AG04450 (cell line): Measurements from ENCODE around the gene SLC39A11. TPM values are rescaled to one million over a fixed set of nuclear protein-coding genes. Genes with fewer than 3 reads are reported as not detected.

Experiments used
- CTCF ChIA-PET: fragments of 300-600, 350-600 bp; formaldehyde crosslinking; extraction: SDS; loops from one replicate; lab custom pipeline; 2022; ENCODE audit warnings: antibody characterized with exemption, inconsistent platforms; lab: Charles Lee
- POLR2A ChIA-PET: fragments of 350-600 bp; formaldehyde crosslinking; extraction: SDS; loops from one replicate; lab custom pipeline; 2021; ENCODE audit warnings: antibody characterized with exemption, inconsistent platforms; lab: Yijun Ruan, JAX
- DNase-seq: peaks from one replicate; pipeline ENCODE4 v3.0.0-alpha.2; 2011; ENCODE audit warnings: low read depth, low spot score
- H3K27ac ChIP-seq: one replicate; pipeline ENCODE4 v1.5.1; 2012; ENCODE audit warnings: low read depth, low read length, control low read depth
- H3K27me3 ChIP-seq: one replicate; pipeline ENCODE4 v1.6.0; 2012; ENCODE audit warnings: low read length; ENCODE audit not compliant: control insufficient read depth, insufficient read depth
- H3K4me3 ChIP-seq: 2 replicates; pipeline ENCODE4 v1.5.1; 2011; ENCODE audit warnings: mild to moderate bottlenecking, low read depth, low read length, control low read depth
- H3K9me3 ChIP-seq: 2 replicates; pipeline ENCODE4 v1.5.1; 2012; ENCODE audit warnings: low read length; ENCODE audit not compliant: control insufficient read depth, insufficient read depth
- CTCF ChIP-seq: IDR thresholded peaks from 2 replicates; pipeline ENCODE4 v1.5.1; 2011; ENCODE audit warnings: low read depth, low read length, control low read depth, inconsistent platforms
- polyA plus RNA-seq: library from polyadenylated mRNA; depleted of rRNA; stranded (reverse); fragments of >200 nt; gene quantifications from 2 replicates; pipeline ENCODE4 v1.2.3, GENCODE V29; 2011

The SLC39A11 gene
- polyA plus RNA-seq, 1 experiment = 18.0 TPM

GRCh38 chr17:72816406-72816805, 276.1 kb downstream of the SLC39A11 start:
- no peak for TF ChIP-seq CTCF
- Histone ChIP-seq H3K27ac (no peak overlapping the region), H3K9me3 (no peaks in the 10 kb centered on the region), H3K4me3 (no peak overlapping the region), H3K27me3 (no peaks in the 10 kb centered on the region)
- DNase-seq = no peak
- POLR2A ChIA-PET = no interaction called here
- CTCF ChIA-PET = no interaction called here

- Histone ChIP-seq H3K27me3 (no peaks in the 10 kb centered on the region), H3K9me3 (peaks cover 3% of the 10 kb centered on the region; the same call in 1 of the 2 replicates), H3K27ac (no peak overlapping the region), H3K4me3 (no peak overlapping the region)
- no peak for TF ChIP-seq CTCF
- ChIA-PET POLR2A (interaction anchor here (0.6 kb wide), 1 partner anchor 204 kb away, joined by 3 read pairs; no protein-coding TSS in a partner anchor), CTCF (interaction anchor here (0.6 kb wide), 1 partner anchor 379 kb away, joined by 3 read pairs; no protein-coding TSS in a partner anchor)
- DNase-seq = no peak
Observed at GRCh38 chr17:72813481-72813880, 279.0 kb downstream of the SLC39A11 start.

- Histone ChIP-seq H3K27me3 (no peaks in the 10 kb centered on the region), H3K9me3 (peaks cover 3% of the 10 kb centered on the region; the same call in 1 of the 2 replicates), H3K27ac (no peak overlapping the region), H3K4me3 (no peak overlapping the region)
- no peak for TF ChIP-seq CTCF
- ChIA-PET CTCF (interaction anchor here (0.6 kb wide), 1 partner anchor 380 kb away, joined by 3 read pairs; no protein-coding TSS in a partner anchor), POLR2A (no interaction called here)
- peak; percentile 32 for DNase-seq
Observed at GRCh38 chr17:72812823-72813222, 279.7 kb downstream of the SLC39A11 start.

- H3K9me3 ChIP-seq = peaks cover 3% of the 10 kb centered on the region; the same call in 1 of the 2 replicates
- no peak overlapping the region for H3K27ac ChIP-seq
- no peak for TF ChIP-seq CTCF
- H3K27me3 ChIP-seq = no peaks in the 10 kb centered on the region
- DNase-seq = no peak
- ChIA-PET POLR2A (no interaction called here), CTCF (interaction anchor here (0.5 kb wide), 1 partner anchor 85 kb away, joined by 4 read pairs; no protein-coding TSS in a partner anchor)
- H3K4me3 ChIP-seq = no peak overlapping the region
Observed at GRCh38 chr17:72811976-72812687, 280.4 kb downstream of the SLC39A11 start.

DNA sequence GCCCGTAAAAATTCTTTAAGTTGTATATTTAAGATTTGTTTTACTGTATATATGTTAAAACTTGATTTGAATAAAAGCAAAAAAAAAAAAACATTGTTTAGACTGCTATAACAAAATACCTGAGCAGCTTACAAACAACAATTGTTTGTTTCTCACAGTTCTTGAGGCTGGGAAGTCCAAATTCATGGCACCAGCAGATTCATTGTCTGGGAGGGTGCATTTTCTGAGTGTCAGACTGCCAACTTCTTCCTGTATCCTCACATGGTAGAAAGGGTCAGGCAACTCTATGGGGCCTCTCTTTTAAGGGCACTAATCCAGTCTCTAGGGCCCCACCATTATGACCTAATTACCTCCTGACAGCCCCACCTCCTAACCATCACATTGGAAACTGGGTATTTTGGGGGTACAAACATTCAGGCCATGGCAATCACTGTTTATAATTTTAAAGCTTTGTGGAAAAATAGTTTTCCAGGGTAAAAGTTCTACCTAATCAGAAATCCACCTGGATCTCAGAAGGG, 281.4 kb downstream of the SLC39A11 start:
- Histone ChIP-seq H3K27me3 (no peaks in the 10 kb centered on the region), H3K27ac (no peak overlapping the region), H3K4me3 (no peak overlapping the region), H3K9me3 (peaks cover 3% of the 10 kb centered on the region; the same call in 1 of the 2 replicates)
- DNase-seq = no peak
- ChIA-PET POLR2A (no interaction called here), CTCF (no interaction called here)
- TF ChIP-seq CTCF = no peak
